CD4-positive, alpha-beta T cell (primary cell): ENCODE data around the gene XYLT1. TPM values are rescaled to one million over a fixed set of nuclear protein-coding genes. Genes with fewer than 3 reads are reported as not detected.
"Not testable (repeated sequence)": the region's sequence is repeated elsewhere in the genome, so short reads cannot be mapped to it uniquely, and the experiment has no call there.

Experiments
- ATAC-seq: fragments of 200-7000 bp; cut with Tn5 transposase; one replicate; pipeline ENCODE4 v1.10.0; 2022; ENCODE audit warnings: mild to moderate bottlenecking; ENCODE audit not compliant: poor library complexity
- CTCF ChIA-PET: fragments of 350-600 bp; sonication (Branson Sonifier 250); formaldehyde crosslinking; loops from one replicate; lab custom pipeline; 2021; ENCODE audit warnings: antibody characterized with exemption, inconsistent platforms; lab: Charles Lee
- POLR2A ChIA-PET: fragments of 350-600 bp; sonication (Branson Sonifier 250); formaldehyde crosslinking; loops from one replicate; lab custom pipeline; 2021; ENCODE audit warnings: antibody characterized with exemption, inconsistent platforms; lab: Charles Lee
- DNase-seq, 14 experiments: peaks; one replicate each; pipeline ENCODE4 v3.0.0-alpha.2; 2013 to 2020; ENCODE audit warnings: mixed read lengths in 2 of 14
- H3K27ac ChIP-seq, 2 donors: one replicate each; pipeline versions ENCODE4 v1.5.1 to v1.7.0; 2013; ENCODE audit warnings: low read length in 2 of 2, low read depth in 1 of 2, mild to moderate bottlenecking in 1 of 2
- H3K27me3 ChIP-seq, 2 experiments: 1 replicate in 1 of 2; 2 replicates in 1 of 2; pipeline versions ENCODE4 v1.6.1 to v1.7.0; 2013; ENCODE audit warnings: low read length in 2 of 2, control low read depth in 1 of 2, mild to moderate bottlenecking in 1 of 2, moderate library complexity in 1 of 2; ENCODE audit not compliant: insufficient read depth in 2 of 2, control insufficient read depth in 1 of 2
- H3K36me3 ChIP-seq: one replicate; pipeline ENCODE4 v1.6.1; 2013; ENCODE audit warnings: low read length, control low read depth; ENCODE audit not compliant: insufficient read depth
- H3K4me1 ChIP-seq: one replicate; pipeline ENCODE4 v1.6.1; 2013; ENCODE audit warnings: low read length, control low read depth; ENCODE audit not compliant: insufficient read depth
- H3K4me3 ChIP-seq: one replicate; pipeline ENCODE4 v1.5.1; 2013; ENCODE audit warnings: mild to moderate bottlenecking, low read length, moderate library complexity
- H3K9me3 ChIP-seq, 2 experiments: 1 replicate in 1 of 2; 2 replicates in 1 of 2; pipeline versions ENCODE4 v1.6.1 to v1.7.0; 2013; ENCODE audit warnings: low read length in 2 of 2, mild to moderate bottlenecking in 2 of 2, control low read depth in 1 of 2, moderate library complexity in 1 of 2; ENCODE audit not compliant: control insufficient read depth in 1 of 2, insufficient read depth in 1 of 2
- H3K27ac Mint-ChIP-seq: one replicate; pipeline ENCODE4 v1.8.0; 2020; ENCODE audit warnings: mixed read lengths
- H3K27me3 Mint-ChIP-seq: one replicate; pipeline ENCODE4 v1.8.0; 2021; ENCODE audit warnings: mixed read lengths
- H3K36me3 Mint-ChIP-seq: one replicate; pipeline ENCODE4 v1.8.0; 2021; ENCODE audit warnings: low read depth, mixed read lengths
- H3K4me1 Mint-ChIP-seq: one replicate; pipeline ENCODE4 v1.8.0; 2021; ENCODE audit warnings: low read depth, mixed read lengths
- H3K4me3 Mint-ChIP-seq: one replicate; pipeline ENCODE4 v1.8.0; 2020; ENCODE audit warnings: mild to moderate bottlenecking, mixed read lengths
- H3K9me3 Mint-ChIP-seq: one replicate; pipeline ENCODE4 v1.8.0; 2020; ENCODE audit warnings: mixed read lengths
- CTCF ChIP-seq: fragments of 200-600 bp; IDR thresholded peaks from one replicate; pipeline ENCODE4 v1.8.0; 2022; ENCODE audit warnings: antibody characterized with exemption, mild to moderate bottlenecking
- intact Hi-C, 2 experiments: fragments of 100-400 bp; cut with DNase I in 1 of 2; cut with micrococcal nuclease in 1 of 2; formaldehyde crosslinking; loops; one replicate each; pipeline versions ENCODE4 v1.15.1 to v1.9.0; 2023 to 2025; cut with DNase I, micrococcal nuclease
- total RNA-seq, 174 experiments: library from RNA in 2 of 174; stranded (reverse) in 2 of 174; gene quantifications; one replicate each; pipeline ENCODE4 v1.2.3 and lab custom pipeline; 2021 to 2026

Gene XYLT1
- total RNA-seq, 2 experiments from 2014 or later = 26.0 to 27.1 TPM

GRCh38 chr16:17335826-17336529 is 134.8 kb downstream of the XYLT1 start:
- ChIA-PET CTCF (no interaction called here), POLR2A (interaction anchor here (0.6 kb wide), 1 partner anchor 22 kb away, joined by 3 read pairs; no protein-coding TSS in a partner anchor)
- H3K4me1 ChIP-seq = peaks cover 8% of the 10 kb centered on the region
- Mint-ChIP-seq H3K4me3 (no peak overlapping the region), H3K27me3 (no peaks in the 10 kb centered on the region), H3K36me3 (no peaks in the 10 kb centered on the region), H3K9me3 (no peaks in the 10 kb centered on the region), H3K4me1 (peaks cover 46% of the 10 kb centered on the region), H3K27ac (peak overlapping the region; percentile 1)
- no peak for DNase-seq
- intact Hi-C loops = loop anchor here in 1 of 2 experiments (5.0 kb wide), 1 partner anchor 36 kb away; no protein-coding TSS in a partner anchor
- H3K36me3 ChIP-seq = no peaks in the 10 kb centered on the region
- H3K27ac ChIP-seq = no peak overlapping the region
- TF ChIP-seq CTCF = no peak
- H3K4me3 ChIP-seq = no peak overlapping the region
- no peaks in the 10 kb centered on the region for H3K9me3 ChIP-seq
- no peaks in the 10 kb centered on the region for H3K27me3 ChIP-seq
- ATAC-seq = no peak

- peaks cover 40% of the 10 kb centered on the region for H3K4me1 Mint-ChIP-seq
- H3K4me3 Mint-ChIP-seq = not testable (repeated sequence)
Measured at GRCh38 chr16:17335406-17335805, 135.4 kb downstream of the XYLT1 start.

GRCh38 chr16:17334096-17334495 is 136.7 kb downstream of the XYLT1 start:
- Histone ChIP-seq H3K9me3 (no peaks in the 10 kb centered on the region), H3K27ac (no peak overlapping the region), H3K36me3 (no peaks in the 10 kb centered on the region), H3K4me1 (no peaks in the 10 kb centered on the region), H3K4me3 (no peak overlapping the region), H3K27me3 (no peaks in the 10 kb centered on the region)
- H3K36me3 Mint-ChIP-seq = no peaks in the 10 kb centered on the region
- TF ChIP-seq CTCF = no peak
- no peaks in the 10 kb centered on the region for H3K27me3 Mint-ChIP-seq
- H3K9me3 Mint-ChIP-seq = no peaks in the 10 kb centered on the region
- DNase-seq = peak in 2 of 14 experiments; percentile 40 to 56
- ChIA-PET CTCF (no interaction called here), POLR2A (no interaction called here)
- no peak for ATAC-seq
- intact Hi-C loops = no loop called here
- H3K27ac Mint-ChIP-seq = no peak overlapping the region
- no peak overlapping the region for H3K4me3 Mint-ChIP-seq
- peaks cover 31% of the 10 kb centered on the region for H3K4me1 Mint-ChIP-seq

More at GRCh38 chr16:17335406-17335805, 135.4 kb downstream of the XYLT1 start:
- CTCF ChIA-PET, H3K27ac Mint-ChIP-seq, H3K9me3 ChIP-seq, H3K4me1 ChIP-seq, H3K27me3 ChIP-seq, H3K27me3 Mint-ChIP-seq, H3K36me3 Mint-ChIP-seq, H3K9me3 Mint-ChIP-seq, H3K27ac ChIP-seq, H3K36me3 ChIP-seq, DNase-seq, ATAC-seq, H3K4me3 ChIP-seq: not testable (repeated sequence)
- POLR2A ChIA-PET = interaction anchor here (0.6 kb wide), 1 partner anchor 22 kb away, joined by 3 read pairs; no protein-coding TSS in a partner anchor
- intact Hi-C loops = loop anchor here in 1 of 2 experiments (5.0 kb wide), 1 partner anchor 37 kb away; no protein-coding TSS in a partner anchor
